Fibroblast of skin of scalp (primary cell): Measurements from ENCODE around the gene ULBP3.
"Not testable (repeated sequence)": the region's sequence is repeated elsewhere in the genome, so short reads cannot be mapped to it uniquely, and the experiment has no call there.

Experiments
- DNase-seq: peaks from one replicate; pipeline ENCODE4 v3.0.0-alpha.2; 2013

The ULBP3 gene

GRCh38 chr6:150075034-150075421 is 6.1 kb upstream of the ULBP3 start:
- no peak for DNase-seq

- not testable (repeated sequence) for DNase-seq
These were observed 5.6 kb upstream of the ULBP3 start for GRCh38 chr6:150074396-150075033.

GRCh38 chr6:150072201-150072600 is 3.3 kb upstream of the ULBP3 start:
- peak; percentile 28 for DNase-seq

- no peak for DNase-seq
These were observed 1.4 kb upstream of the ULBP3 start for GRCh38 chr6:150070236-150070818.

GRCh38 chr6:150069706-150070105 is 785 bp upstream of the ULBP3 start:
- no peak for DNase-seq

- no peak for DNase-seq
These were observed 770 bp downstream of the ULBP3 start for GRCh38 chr6:150068151-150068550.

- no peak for DNase-seq
These were observed 3.8 kb downstream of the ULBP3 start for GRCh38 chr6:150065083-150065482.

- no peak for DNase-seq
These were observed 5.3 kb downstream of the ULBP3 start for GRCh38 chr6:150063640-150064039.

- not testable (repeated sequence) for DNase-seq
These were observed 8.9 kb downstream of the ULBP3 start for GRCh38 chr6:150059973-150060372.

- DNase-seq: no peak
These were observed 9.9 kb downstream of the ULBP3 start for GRCh38 chr6:150058986-150059385.

- DNase-seq: no peak
These were observed 10.6 kb downstream of the ULBP3 start for GRCh38 chr6:150058231-150058792.

- no peak for DNase-seq
These were observed 11.4 kb downstream of the ULBP3 start for GRCh38 chr6:150057501-150057951.

GRCh38 chr6:150056916-150057315 is 12.0 kb downstream of the ULBP3 start:
- DNase-seq: no peak

GRCh38 chr6:150056156-150056555 is 12.8 kb downstream of the ULBP3 start:
- DNase-seq: no peak

- DNase-seq: no peak
These were observed 13.8 kb downstream of the ULBP3 start for GRCh38 chr6:150055131-150055530.

- no peak for DNase-seq
These were observed 15.5 kb downstream of the ULBP3 start for GRCh38 chr6:150053450-150053849.

- DNase-seq: no peak
These were observed 18.1 kb downstream of the ULBP3 start for GRCh38 chr6:150050846-150051245.

GRCh38 chr6:150048099-150048498 is 20.8 kb downstream of the ULBP3 start:
- no peak for DNase-seq

GRCh38 chr6:150046943-150047342 is 22.0 kb downstream of the ULBP3 start:
- no peak for DNase-seq

- no peak for DNase-seq
These were observed 24.2 kb downstream of the ULBP3 start for GRCh38 chr6:150044621-150045145.

GRCh38 chr6:150043501-150044412 is 25.2 kb downstream of the ULBP3 start:
- no peak for DNase-seq

- no peak for DNase-seq
These were observed 25.8 kb downstream of the ULBP3 start for GRCh38 chr6:150043096-150043495.
